Omental fat pad (tissue), 4 donors: ENCODE results near the gene UBE2O. TPM values are rescaled to one million over a fixed set of nuclear protein-coding genes. Genes with fewer than 3 reads are reported as not detected.

Experiments used
- ATAC-seq: fragments of 150-250 bp; one replicate; pipeline ENCODE4 v1.9.1; 2016; ENCODE audit warnings: mild to moderate bottlenecking, moderate library complexity; ENCODE audit not compliant: low FRiP score
- DNase-seq: peaks from one replicate; pipeline ENCODE4 v3.0.0-alpha.2; 2019; ENCODE audit warnings: low spot score
- CTCF ChIP-seq, 3 donors: fragments of 450-650 bp; IDR thresholded peaks; one replicate each; pipeline ENCODE4 v1.5.1; 2016 to 2017; ENCODE audit warnings: antibody characterized with exemption in 3 of 3, mild to moderate bottlenecking in 3 of 3, moderate library complexity in 2 of 3
- total RNA-seq, 4 donors: library from RNA; depleted of rRNA; stranded (reverse); fragments of >200 nt; gene quantifications; one replicate each; pipeline ENCODE4 v1.1.0, GENCODE V29; 2016

UBE2O gene
- total RNA-seq, 4 donors from 2014 or later = 12.5 to 27.5 (median 20.0) TPM

GRCh38 chr17:76472258-76472645 lies 19.3 kb upstream of the UBE2O start:
- ATAC-seq = no peak
- TF ChIP-seq CTCF (IDR thresholded peaks at IDR 0.05) = no peak
- DNase-seq = no peak

DNA sequence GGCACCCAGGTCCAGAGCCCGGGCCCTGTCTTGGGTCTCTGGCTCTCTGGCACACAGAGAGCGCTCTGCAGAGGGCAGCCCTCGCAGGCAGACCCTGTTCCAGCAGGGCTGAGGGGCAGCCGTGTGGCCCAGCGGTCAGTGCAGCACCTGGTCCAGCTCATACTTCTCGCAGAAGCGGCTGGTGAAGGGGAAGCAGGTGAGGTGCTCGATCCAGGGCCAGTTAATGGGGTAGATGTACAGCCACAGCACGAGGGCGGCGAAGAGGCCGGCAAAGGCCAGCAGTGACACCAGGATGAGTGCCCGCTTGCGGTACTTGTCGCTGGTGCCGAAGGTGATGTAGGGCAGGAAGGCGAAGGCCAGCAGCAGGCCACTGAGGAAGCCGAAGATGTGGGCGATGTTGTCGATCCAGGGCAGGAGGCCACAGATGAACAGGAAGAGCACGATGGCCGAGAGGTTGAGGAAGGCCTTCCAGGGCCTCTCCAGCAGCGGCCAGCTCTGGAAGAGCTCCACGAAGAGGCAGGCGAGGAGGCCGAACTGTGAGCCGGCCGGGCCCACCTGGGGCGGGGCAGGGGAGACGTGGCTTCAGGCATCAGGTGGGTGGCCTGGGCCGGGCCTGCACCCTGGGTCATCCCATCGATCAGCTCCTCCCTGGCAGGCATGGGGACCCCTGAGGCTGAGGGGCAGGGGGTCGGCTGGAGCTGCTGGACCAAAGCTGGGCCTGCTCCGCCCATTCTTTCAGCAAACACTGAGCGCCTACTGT lies 18.7 kb upstream of the UBE2O start:
- no peak for TF ChIP-seq CTCF (IDR thresholded peaks at IDR 0.05)
- ATAC-seq (no peak), DNase-seq (no peak)

DNA sequence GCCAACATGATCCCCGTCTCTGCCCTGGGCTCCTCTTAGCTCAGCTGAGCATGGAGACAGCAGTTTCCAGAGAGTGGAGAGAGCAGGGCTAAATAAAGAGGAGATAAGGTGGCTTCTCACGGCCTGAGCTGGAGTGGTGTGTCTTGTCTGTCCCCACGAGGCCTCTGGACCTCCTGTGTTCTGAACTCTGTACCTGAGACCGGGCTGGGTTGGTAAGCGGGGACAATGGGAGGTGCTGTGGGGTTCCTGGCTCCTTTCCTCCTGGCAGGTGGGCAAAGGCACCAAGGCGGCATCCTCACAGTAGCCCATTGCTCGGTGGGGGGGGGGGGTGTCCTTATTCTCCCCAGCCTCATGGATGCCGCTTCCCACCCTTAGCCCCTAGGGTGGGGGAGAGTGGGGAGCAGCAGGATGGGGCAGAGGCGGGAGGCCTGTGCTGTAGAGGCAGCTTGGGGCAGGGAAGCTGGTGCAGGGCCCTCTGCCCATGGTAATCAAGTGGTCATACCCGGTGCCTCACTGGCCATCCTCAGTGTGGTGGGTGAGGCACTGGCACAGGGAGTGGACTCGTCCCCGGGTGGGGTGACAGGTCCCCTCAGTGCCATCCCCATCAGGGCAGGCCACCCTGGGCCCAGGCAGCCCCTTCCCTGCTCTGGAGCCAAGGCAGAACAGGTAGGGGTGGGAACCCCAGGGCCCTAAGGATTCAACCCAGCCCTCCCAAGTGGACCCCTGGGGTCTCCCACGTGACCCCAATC lies 17.2 kb upstream of the UBE2O start:
- no peak for ATAC-seq
- DNase-seq = no peak
- TF ChIP-seq CTCF (IDR thresholded peaks at IDR 0.05) = no peak

DNA sequence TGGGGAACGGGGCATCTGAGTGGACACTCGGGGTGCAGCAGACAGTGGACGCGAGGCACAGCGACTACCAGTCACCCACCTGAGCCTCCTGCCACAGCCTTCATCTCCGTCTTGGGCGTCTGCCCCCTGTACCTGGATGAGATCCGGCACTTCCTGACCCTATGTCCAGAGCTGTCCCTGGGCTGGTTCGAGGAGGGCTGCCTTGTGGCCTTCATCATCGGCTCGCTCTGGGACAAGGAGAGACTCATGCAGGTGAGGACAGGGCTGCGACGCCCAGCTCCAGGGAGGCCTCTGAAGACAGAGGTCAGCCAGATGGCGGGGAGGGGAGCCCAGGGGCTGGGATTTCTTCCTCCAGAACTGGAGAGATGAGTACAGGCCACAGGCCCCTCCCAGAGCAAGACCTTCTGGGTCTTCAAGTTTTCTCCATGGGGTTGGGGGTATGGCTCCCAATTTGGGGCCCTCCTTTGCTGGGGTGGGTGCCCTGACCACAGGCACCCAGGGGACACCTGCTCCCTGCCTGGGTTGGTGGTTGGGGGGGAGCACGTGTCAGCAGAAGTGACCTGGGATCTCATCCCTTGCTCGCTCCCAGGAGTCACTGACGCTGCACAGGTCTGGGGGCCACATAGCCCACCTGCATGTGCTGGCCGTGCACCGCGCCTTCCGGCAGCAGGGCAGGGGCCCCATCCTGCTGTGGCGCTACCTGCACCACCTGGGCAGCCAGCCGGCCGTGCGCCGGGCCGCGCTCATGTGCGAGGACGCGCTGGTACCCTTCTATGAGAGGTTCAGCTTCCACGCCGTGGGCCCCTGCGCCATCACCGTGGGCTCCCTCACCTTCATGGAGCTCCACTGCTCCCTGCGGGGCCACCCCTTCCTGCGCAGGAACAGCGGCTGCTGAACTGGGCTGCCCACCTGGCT lies 16.4 kb upstream of the UBE2O start:
- DNase-seq (no peak), ATAC-seq (no peak)
- TF ChIP-seq CTCF (IDR thresholded peaks at IDR 0.05) = no peak

DNA sequence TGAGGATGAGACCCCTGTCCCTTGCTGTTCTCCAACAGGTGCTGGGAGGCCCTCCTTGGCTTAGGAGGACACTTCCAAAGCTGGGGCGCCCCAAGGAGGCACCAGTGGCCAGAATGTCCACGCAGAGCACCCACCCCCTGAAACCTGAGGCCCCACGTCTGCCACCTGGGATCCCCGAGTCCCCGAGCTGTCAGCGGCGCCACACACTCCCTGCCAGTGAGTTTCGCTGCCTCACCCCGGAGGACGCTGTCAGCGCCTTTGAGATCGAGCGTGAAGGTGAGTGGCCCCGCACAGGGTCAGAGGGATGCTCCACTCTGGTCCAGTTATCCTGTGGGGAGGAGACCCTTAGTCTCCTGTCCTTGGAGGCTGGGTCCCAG lies 15.7 kb upstream of the UBE2O start:
- DNase-seq (no peak), ATAC-seq (no peak)
- TF ChIP-seq CTCF (IDR thresholded peaks at IDR 0.05) = no peak

DNA sequence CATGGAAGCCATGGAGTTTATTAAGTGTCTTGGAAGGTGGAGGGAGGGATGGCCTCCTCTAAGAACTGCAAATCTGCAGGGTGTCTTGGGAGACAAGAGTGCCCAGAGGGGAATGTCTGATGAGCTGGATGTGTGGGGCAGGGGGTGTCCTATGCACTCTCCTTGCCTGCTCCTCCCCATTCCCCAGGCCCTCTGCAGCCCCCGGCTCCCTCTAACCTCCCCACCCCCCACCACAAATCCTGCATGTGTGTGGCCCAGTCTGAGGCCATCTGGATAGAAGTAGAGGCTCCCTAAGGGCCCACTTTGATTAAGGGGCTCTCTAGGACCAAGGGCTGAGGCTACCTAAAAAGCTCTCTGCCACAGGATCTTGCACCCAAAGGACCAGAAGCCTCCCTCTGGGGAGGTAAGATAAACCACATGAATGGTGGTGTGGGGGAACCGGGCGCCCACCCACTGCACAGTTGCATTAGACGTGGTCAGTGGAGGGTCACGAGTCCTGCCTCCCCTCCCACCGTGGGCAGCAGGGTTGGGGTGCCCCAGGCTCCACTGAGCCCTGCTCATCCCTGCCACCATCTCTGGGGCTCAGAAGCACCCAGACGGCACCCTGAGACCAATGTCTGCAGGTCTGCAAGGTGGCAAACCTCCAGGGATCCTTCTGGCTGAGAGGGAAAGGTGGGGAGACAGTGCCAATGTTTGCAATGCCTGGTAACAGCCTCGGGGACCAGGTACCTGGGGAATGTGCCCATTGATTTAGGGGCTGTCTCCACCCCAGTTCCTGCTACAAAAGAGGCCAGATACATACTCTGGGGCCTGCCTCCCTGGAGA lies 15.1 kb upstream of the UBE2O start:
- TF ChIP-seq CTCF (IDR thresholded peaks at IDR 0.05) = no peak
- no peak for ATAC-seq
- no peak for DNase-seq
